Measurements from ENCODE around the gene DHRS12. TPM values are rescaled to one million over a fixed set of nuclear protein-coding genes. Genes with fewer than 3 reads are reported as not detected.

DHRS12 gene
- total and polyA plus RNA-seq, 3 experiments from 2014 or later, result 7.1 to 35.6 (median 7.2) TPM

- no peak overlapping the region for H3K4me3 ChIP-seq (ENCODE audit: low read length)
- CTCF ChIA-PET, result no interaction called here
- H3K9me3 ChIP-seq (ENCODE audit: low read length), result no peaks in the 10 kb centered on the region
Observed at GRCh38 chr13:51777921-51778320, 26.0 kb downstream of the DHRS12 start.

DNA sequence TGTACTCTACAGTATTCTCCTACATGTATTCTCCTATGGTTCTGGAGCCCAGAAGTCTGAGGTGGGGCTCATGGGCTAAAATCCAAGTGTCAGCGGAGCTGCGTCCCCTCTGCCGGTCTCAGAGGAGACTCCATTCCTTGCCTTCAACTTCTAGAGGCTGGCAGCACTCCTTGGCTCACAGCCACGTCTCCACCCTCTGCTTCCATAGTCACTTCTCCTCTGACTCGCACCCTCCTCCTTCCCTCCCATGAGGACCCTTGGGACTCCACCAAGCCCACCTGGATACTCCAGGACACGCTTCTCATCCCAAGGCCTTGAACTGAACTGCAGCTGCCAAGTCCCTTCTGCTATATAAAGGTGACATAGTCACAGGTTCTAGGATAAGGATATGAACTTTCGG is 27.8 kb downstream of the DHRS12 start:
- POLR2A ChIA-PET, result no interaction called here
- Histone ChIP-seq H3K27me3 (ENCODE audit: insufficient read depth, low read length, poor library complexity, severe bottlenecking) (no peaks in the 10 kb centered on the region), H3K27ac (ENCODE audit: low read depth, low read length) (no peak overlapping the region), H3K4me1 (ENCODE audit: insufficient read depth, low read length) (no peaks in the 10 kb centered on the region), H3K9me3 (ENCODE audit: low read length) (no peaks in the 10 kb centered on the region), H3K4me3 (ENCODE audit: low read length) (no peak overlapping the region), H3K36me3 (ENCODE audit: insufficient read depth, low read length) (peaks cover 3% of the 10 kb centered on the region)
- peaks cover 0 to 1% of the 10 kb centered on the region in 2 donors for H3K27me3 Mint-ChIP-seq
- H3K36me3 Mint-ChIP-seq, result peaks cover 0 to 36% (median 11%) of the 10 kb centered on the region in 3 donors
- H3K27ac Mint-ChIP-seq, result peak overlapping the region in 1 of 8 donors; percentile 91
- no peaks in the 10 kb centered on the region for H3K9me3 Mint-ChIP-seq
- peaks cover 0 to 3% (median 0%) of the 10 kb centered on the region in 3 donors for H3K4me1 Mint-ChIP-seq
- CTCF ChIA-PET, result no interaction called here
- DNase-seq, result no peak
- no peak overlapping the region for H3K4me3 Mint-ChIP-seq

More at GRCh38 chr13:51777921-51778320, 26.0 kb downstream of the DHRS12 start:
- POLR2A ChIA-PET, result no interaction called here
- H3K4me3 Mint-ChIP-seq, result no peak overlapping the region
- DNase-seq, result no peak
- peaks cover 0 to 26% (median 12%) of the 10 kb centered on the region in 3 donors for H3K36me3 Mint-ChIP-seq
- peak overlapping the region in 2 of 8 donors; percentile 32 to 43 for H3K27ac Mint-ChIP-seq
- H3K27ac ChIP-seq (ENCODE audit: low read depth, low read length), result no peak overlapping the region
- peaks cover 0 to 3% (median 1%) of the 10 kb centered on the region in 3 donors for H3K4me1 Mint-ChIP-seq
- H3K9me3 Mint-ChIP-seq, result no peaks in the 10 kb centered on the region
- H3K36me3 ChIP-seq (ENCODE audit: insufficient read depth, low read length), result no peaks in the 10 kb centered on the region
- no peaks in the 10 kb centered on the region for H3K27me3 ChIP-seq (ENCODE audit: insufficient read depth, low read length, poor library complexity, severe bottlenecking)
- H3K27me3 Mint-ChIP-seq, result peaks cover 0 to 1% of the 10 kb centered on the region in 2 donors
- no peaks in the 10 kb centered on the region for H3K4me1 ChIP-seq (ENCODE audit: insufficient read depth, low read length)

GRCh38 chr13:51773515-51773914 is 30.4 kb downstream of the DHRS12 start:
- Histone ChIP-seq H3K27ac (ENCODE audit: low read depth, low read length) (no peak overlapping the region), H3K9me3 (ENCODE audit: low read length) (no peaks in the 10 kb centered on the region), H3K36me3 (ENCODE audit: insufficient read depth, low read length) (peaks cover 3% of the 10 kb centered on the region), H3K27me3 (ENCODE audit: insufficient read depth, low read length, poor library complexity, severe bottlenecking) (no peaks in the 10 kb centered on the region), H3K4me1 (ENCODE audit: insufficient read depth, low read length) (no peaks in the 10 kb centered on the region), H3K4me3 (ENCODE audit: low read length) (no peak overlapping the region)
- no peaks in the 10 kb centered on the region for H3K27me3 Mint-ChIP-seq
- H3K36me3 Mint-ChIP-seq, result peaks cover 0 to 43% (median 2%) of the 10 kb centered on the region in 3 donors
- CTCF ChIA-PET, result no interaction called here
- H3K4me3 Mint-ChIP-seq, result no peak overlapping the region
- POLR2A ChIA-PET, result no interaction called here
- no peaks in the 10 kb centered on the region for H3K9me3 Mint-ChIP-seq
- no peak for DNase-seq
- peak overlapping the region in 1 of 8 donors; percentile 26 for H3K27ac Mint-ChIP-seq
- H3K4me1 Mint-ChIP-seq, result no peaks in the 10 kb centered on the region

DNA sequence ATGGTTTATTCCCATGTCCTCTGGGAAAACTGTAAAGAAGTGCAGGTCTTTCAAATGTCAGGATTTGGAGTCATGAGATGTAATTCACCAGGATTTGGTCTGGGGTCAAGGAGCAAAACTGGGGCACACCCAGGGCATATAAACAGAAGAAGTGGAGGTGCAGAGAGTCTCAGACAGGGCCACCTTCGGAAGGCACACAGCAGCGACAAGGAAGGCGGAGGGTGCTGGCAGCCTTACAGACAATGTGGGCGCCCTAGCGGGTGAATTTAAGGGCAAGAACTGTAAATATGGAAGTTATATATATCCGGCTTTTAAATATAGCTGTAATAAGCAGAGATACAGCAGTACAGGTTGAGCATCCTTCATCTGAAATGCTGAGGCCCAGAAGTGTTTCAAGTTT is 31.2 kb downstream of the DHRS12 start:
- DNase-seq, result no peak
- H3K4me1 ChIP-seq (ENCODE audit: insufficient read depth, low read length), result no peaks in the 10 kb centered on the region
- H3K4me3 Mint-ChIP-seq, result no peak overlapping the region
- ChIA-PET CTCF (interaction anchor here (1.1 kb wide), 1 partner anchor 27 kb away, joined by 3 read pairs; no protein-coding TSS in a partner anchor), POLR2A (no interaction called here)
- no peak overlapping the region for H3K27ac ChIP-seq (ENCODE audit: low read depth, low read length)
- H3K4me3 ChIP-seq (ENCODE audit: low read length), result no peak overlapping the region
- peak overlapping the region in 2 of 8 donors; percentile 7 to 83 for H3K27ac Mint-ChIP-seq
- no peaks in the 10 kb centered on the region for H3K9me3 ChIP-seq (ENCODE audit: low read length)
- no peaks in the 10 kb centered on the region for H3K9me3 Mint-ChIP-seq
- H3K27me3 Mint-ChIP-seq, result no peaks in the 10 kb centered on the region
- H3K36me3 ChIP-seq (ENCODE audit: insufficient read depth, low read length), result peaks cover 3% of the 10 kb centered on the region
- no peaks in the 10 kb centered on the region for H3K27me3 ChIP-seq (ENCODE audit: insufficient read depth, low read length, poor library complexity, severe bottlenecking)
- peaks cover 0 to 47% (median 2%) of the 10 kb centered on the region in 3 donors for H3K36me3 Mint-ChIP-seq
- H3K4me1 Mint-ChIP-seq, result no peaks in the 10 kb centered on the region

GRCh38 chr13:51772105-51772455 is 31.9 kb downstream of the DHRS12 start:
- no peaks in the 10 kb centered on the region for H3K27me3 ChIP-seq (ENCODE audit: insufficient read depth, low read length, poor library complexity, severe bottlenecking)
- no peak overlapping the region for H3K4me3 ChIP-seq (ENCODE audit: low read length)
- Mint-ChIP-seq H3K4me1 (no peaks in the 10 kb centered on the region), H3K27me3 (no peaks in the 10 kb centered on the region), H3K4me3 (peak overlapping the region in 1 of 7 donors; percentile 54), H3K9me3 (no peaks in the 10 kb centered on the region), H3K27ac (peak overlapping the region in 4 of 8 donors; percentile 32 to 83 (median 68)), H3K36me3 (peaks cover 0 to 47% (median 2%) of the 10 kb centered on the region in 3 donors)
- ChIA-PET CTCF (interaction anchor here (1.1 kb wide), 1 partner anchor 28 kb away, joined by 3 read pairs; no protein-coding TSS in a partner anchor), POLR2A (no interaction called here)
- H3K9me3 ChIP-seq (ENCODE audit: low read length), result no peaks in the 10 kb centered on the region
- DNase-seq, result no peak
- peaks cover 3% of the 10 kb centered on the region for H3K36me3 ChIP-seq (ENCODE audit: insufficient read depth, low read length)
- H3K27ac ChIP-seq (ENCODE audit: low read depth, low read length), result no peak overlapping the region
- no peaks in the 10 kb centered on the region for H3K4me1 ChIP-seq (ENCODE audit: insufficient read depth, low read length)

GRCh38 chr13:51771418-51772104 is 32.4 kb downstream of the DHRS12 start:
- Histone ChIP-seq H3K27me3 (ENCODE audit: insufficient read depth, low read length, poor library complexity, severe bottlenecking) (no peaks in the 10 kb centered on the region), H3K36me3 (ENCODE audit: insufficient read depth, low read length) (peaks cover 3% of the 10 kb centered on the region), H3K9me3 (ENCODE audit: low read length) (no peaks in the 10 kb centered on the region), H3K4me1 (ENCODE audit: insufficient read depth, low read length) (no peaks in the 10 kb centered on the region), H3K27ac (ENCODE audit: low read depth, low read length) (no peak overlapping the region), H3K4me3 (ENCODE audit: low read length) (no peak overlapping the region)
- no peaks in the 10 kb centered on the region for H3K27me3 Mint-ChIP-seq
- H3K4me3 Mint-ChIP-seq, result no peak overlapping the region
- CTCF ChIA-PET, result interaction anchor here (1.1 kb wide), 2 partner anchors 28 to 486 kb away, joined by 3 read pairs; no protein-coding TSS in a partner anchor
- no peak for DNase-seq
- peaks cover 0 to 52% (median 2%) of the 10 kb centered on the region in 3 donors for H3K36me3 Mint-ChIP-seq
- H3K4me1 Mint-ChIP-seq, result no peaks in the 10 kb centered on the region
- POLR2A ChIA-PET, result interaction anchor here (0.6 kb wide), 1 partner anchor 84 kb away, joined by 3 read pairs; no protein-coding TSS in a partner anchor
- H3K9me3 Mint-ChIP-seq, result no peaks in the 10 kb centered on the region
- peak overlapping the region in 3 of 8 donors; percentile 48 to 75 (median 63) for H3K27ac Mint-ChIP-seq

DNA sequence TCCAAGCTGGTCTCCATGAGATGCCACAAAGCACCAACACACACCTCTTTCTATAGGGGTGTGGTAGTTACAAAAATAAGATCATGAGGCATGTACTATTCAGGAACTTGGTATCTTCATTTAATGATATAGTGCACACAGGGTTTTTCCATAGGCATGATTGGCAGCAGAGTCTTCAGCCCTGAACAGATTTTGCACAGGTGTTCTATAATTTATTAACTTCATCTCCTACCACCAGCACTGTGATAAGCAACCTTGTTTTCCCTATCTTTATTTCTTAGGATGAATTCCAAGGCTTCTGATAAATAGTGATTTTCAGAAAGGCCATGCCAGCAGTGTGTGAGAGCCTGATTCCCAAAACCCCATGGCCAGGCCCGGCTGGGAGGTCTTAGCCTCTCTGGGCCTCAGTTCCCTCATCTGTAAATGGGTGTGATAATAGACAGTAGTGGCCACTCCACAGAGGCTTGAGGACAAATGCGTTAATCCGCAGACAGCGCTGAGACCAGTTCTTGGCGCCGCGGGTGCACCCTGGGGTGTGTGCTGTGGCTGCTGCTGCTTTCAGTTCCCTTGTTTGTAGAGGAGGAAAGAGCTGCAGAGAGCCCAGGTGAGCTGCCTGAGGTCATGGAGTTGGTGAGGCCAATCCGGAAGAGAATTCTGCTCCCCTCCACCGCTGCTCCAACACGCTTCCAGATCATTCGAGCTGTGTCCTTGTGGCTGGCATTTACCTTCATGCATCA is 33.1 kb downstream of the DHRS12 start:
- no peak overlapping the region for H3K27ac ChIP-seq (ENCODE audit: low read depth, low read length)
- H3K4me1 ChIP-seq (ENCODE audit: insufficient read depth, low read length), result no peaks in the 10 kb centered on the region
- no peaks in the 10 kb centered on the region for H3K27me3 ChIP-seq (ENCODE audit: insufficient read depth, low read length, poor library complexity, severe bottlenecking)
- ChIA-PET POLR2A (interaction anchor here (0.6 kb wide), 1 partner anchor 83 kb away, joined by 3 read pairs; no protein-coding TSS in a partner anchor), CTCF (interaction anchor here (1.1 kb wide), 1 partner anchor 485 kb away, joined by 3 read pairs; no protein-coding TSS in a partner anchor)
- no peak for DNase-seq
- Mint-ChIP-seq H3K9me3 (no peaks in the 10 kb centered on the region), H3K4me3 (no peak overlapping the region), H3K4me1 (no peaks in the 10 kb centered on the region), H3K27me3 (no peaks in the 10 kb centered on the region), H3K27ac (peak overlapping the region in 4 of 8 donors; percentile 27 to 52 (median 42)), H3K36me3 (peaks cover 0 to 55% (median 2%) of the 10 kb centered on the region in 3 donors)
- H3K36me3 ChIP-seq (ENCODE audit: insufficient read depth, low read length), result peaks cover 3% of the 10 kb centered on the region
- no peaks in the 10 kb centered on the region for H3K9me3 ChIP-seq (ENCODE audit: low read length)
- no peak overlapping the region for H3K4me3 ChIP-seq (ENCODE audit: low read length)

DNA sequence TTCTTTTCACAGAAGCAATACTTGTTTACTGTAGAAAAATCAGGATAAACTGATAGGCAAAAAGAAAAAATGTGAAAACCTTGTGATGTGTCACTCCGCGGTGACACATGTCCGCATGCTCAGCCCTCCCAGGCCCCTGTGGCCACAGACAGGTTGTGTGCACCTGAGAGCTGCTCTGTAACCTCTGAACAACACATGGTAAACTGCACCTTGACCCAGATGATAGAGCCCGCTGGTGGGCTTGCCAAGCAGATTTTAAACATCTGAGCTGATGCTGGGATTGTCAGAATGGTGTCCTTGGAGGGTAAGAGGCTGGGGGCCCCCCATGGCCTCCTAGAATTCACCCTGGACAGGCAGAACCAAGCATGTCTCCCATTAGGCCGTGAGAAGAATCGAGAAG is 33.8 kb downstream of the DHRS12 start:
- Histone ChIP-seq H3K27ac (ENCODE audit: low read depth, low read length) (no peak overlapping the region), H3K36me3 (ENCODE audit: insufficient read depth, low read length) (peaks cover 3% of the 10 kb centered on the region), H3K27me3 (ENCODE audit: insufficient read depth, low read length, poor library complexity, severe bottlenecking) (no peaks in the 10 kb centered on the region), H3K4me1 (ENCODE audit: insufficient read depth, low read length) (peaks cover 2% of the 10 kb centered on the region), H3K4me3 (ENCODE audit: low read length) (no peak overlapping the region), H3K9me3 (ENCODE audit: low read length) (no peaks in the 10 kb centered on the region)
- Mint-ChIP-seq H3K4me1 (peaks cover 4 to 6% (median 6%) of the 10 kb centered on the region in 3 donors), H3K27me3 (no peaks in the 10 kb centered on the region), H3K36me3 (peaks cover 0 to 55% (median 2%) of the 10 kb centered on the region in 3 donors), H3K4me3 (no peak overlapping the region), H3K9me3 (no peaks in the 10 kb centered on the region), H3K27ac (peak overlapping the region in 5 of 8 donors; percentile 27 to 58 (median 46))
- DNase-seq, result no peak
- ChIA-PET POLR2A (no interaction called here), CTCF (no interaction called here)
